22Rv1 (cell line): Measurements from ENCODE around the gene STK10.

Source experiments
- ZFX ChIP-seq: fragments of 450-650 bp; IDR thresholded peaks from 2 replicates; pipeline ENCODE4 v1.6.1; 2017; ENCODE audit warnings: antibody characterized with exemption, borderline replicate concordance
- TF ChIP-seq, protein P1 (sequence below): fragments of 450-650 bp; IDR thresholded peaks from 2 replicates; pipeline ENCODE4 v1.5.1; 2017; ENCODE audit warnings: mild to moderate bottlenecking

DNA sequence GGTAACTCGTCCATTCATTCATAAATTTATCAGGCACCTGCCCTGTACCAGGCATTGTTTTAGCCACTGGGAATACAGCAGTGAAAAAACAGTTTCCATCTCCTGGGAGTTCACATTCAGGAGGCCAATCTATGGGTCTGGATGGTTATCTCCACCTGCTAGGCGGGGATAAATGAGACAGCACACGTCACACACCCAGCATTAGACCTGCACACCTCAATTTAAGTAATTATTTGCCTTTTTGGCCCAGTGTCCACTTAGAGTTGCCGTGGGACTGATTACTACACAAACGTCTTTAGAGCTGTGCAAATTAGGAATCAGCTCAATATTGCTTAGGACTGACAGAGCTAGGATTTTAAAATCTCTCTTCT lies 46.1 kb downstream of the STK10 start:
- TF ChIP-seq, protein P1, sequence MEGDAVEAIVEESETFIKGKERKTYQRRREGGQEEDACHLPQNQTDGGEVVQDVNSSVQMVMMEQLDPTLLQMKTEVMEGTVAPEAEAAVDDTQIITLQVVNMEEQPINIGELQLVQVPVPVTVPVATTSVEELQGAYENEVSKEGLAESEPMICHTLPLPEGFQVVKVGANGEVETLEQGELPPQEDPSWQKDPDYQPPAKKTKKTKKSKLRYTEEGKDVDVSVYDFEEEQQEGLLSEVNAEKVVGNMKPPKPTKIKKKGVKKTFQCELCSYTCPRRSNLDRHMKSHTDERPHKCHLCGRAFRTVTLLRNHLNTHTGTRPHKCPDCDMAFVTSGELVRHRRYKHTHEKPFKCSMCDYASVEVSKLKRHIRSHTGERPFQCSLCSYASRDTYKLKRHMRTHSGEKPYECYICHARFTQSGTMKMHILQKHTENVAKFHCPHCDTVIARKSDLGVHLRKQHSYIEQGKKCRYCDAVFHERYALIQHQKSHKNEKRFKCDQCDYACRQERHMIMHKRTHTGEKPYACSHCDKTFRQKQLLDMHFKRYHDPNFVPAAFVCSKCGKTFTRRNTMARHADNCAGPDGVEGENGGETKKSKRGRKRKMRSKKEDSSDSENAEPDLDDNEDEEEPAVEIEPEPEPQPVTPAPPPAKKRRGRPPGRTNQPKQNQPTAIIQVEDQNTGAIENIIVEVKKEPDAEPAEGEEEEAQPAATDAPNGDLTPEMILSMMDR, result no peak
- no peak for TF ChIP-seq ZFX
